OCI-LY7 (cell line): ENCODE data around the gene GLCCI1. TPM values are rescaled to one million over a fixed set of nuclear protein-coding genes. Genes with fewer than 3 reads are reported as not detected.

ENCODE experiments used
- BruUV-seq: library from RNA; stranded (reverse); fragments of 400-500 nt; replicated peaks from 2 replicates; lab custom pipeline; 2021; lab: Mats Ljungman, UMichigan
- CTCF ChIA-PET: fragments of 300-600 bp; sonication (Branson Sonifier 250); formaldehyde crosslinking; loops from one replicate; lab custom pipeline; 2022; ENCODE audit warnings: antibody characterized with exemption; ENCODE audit not compliant: unreplicated experiment; lab: Charles Lee
- POLR2A ChIA-PET: fragments of 300-600 bp; sonication (Branson Sonifier 250); formaldehyde crosslinking; loops from one replicate; lab custom pipeline; 2022; ENCODE audit warnings: antibody characterized with exemption; lab: Charles Lee
- DNase-seq: peaks from one replicate; pipeline ENCODE4 v3.0.0-alpha.2; 2015; ENCODE audit warnings: low spot score
- H2AFZ ChIP-seq: fragments of 200-600 bp; sonication (generic), shearing (Covaris generic); 2 replicates; pipeline ENCODE4 v1.6.1; 2014; ENCODE audit warnings: mild to moderate bottlenecking, antibody characterized with exemption, low read length, moderate library complexity
- H3K27ac ChIP-seq: fragments of 200-600 bp; sonication (generic); 2 replicates; pipeline ENCODE4 v1.5.1; 2014; ENCODE audit warnings: mixed run types, low read depth, mild to moderate bottlenecking, moderate library complexity, low read length, inconsistent platforms; ENCODE audit not compliant: poor library complexity, severe bottlenecking
- H3K36me3 ChIP-seq: fragments of 200-600 bp; sonication (generic); 2 replicates; pipeline ENCODE4 v1.6.1; 2014; ENCODE audit warnings: mild to moderate bottlenecking, antibody characterized with exemption, low read length, moderate library complexity, mixed read lengths; ENCODE audit not compliant: insufficient read depth
- H3K4me1 ChIP-seq: fragments of 200-600 bp; sonication (generic); 2 replicates; pipeline ENCODE4 v1.5.1; 2014; ENCODE audit warnings: mild to moderate bottlenecking, low read length; ENCODE audit not compliant: insufficient read depth, poor library complexity, severe bottlenecking
- H3K4me2 ChIP-seq: fragments of 200-600 bp; sonication (generic); 2 replicates; pipeline ENCODE4 v1.6.1; 2014; ENCODE audit warnings: mild to moderate bottlenecking, low read length
- H3K4me3 ChIP-seq: fragments of 200-600 bp; sonication (generic); 2 replicates; pipeline ENCODE4 v1.5.1; 2014; ENCODE audit warnings: mild to moderate bottlenecking, low read depth, low read length; ENCODE audit not compliant: poor library complexity, severe bottlenecking
- H3K79me2 ChIP-seq: fragments of 200-600 bp; sonication (generic); 2 replicates; pipeline ENCODE4 v1.6.1; 2016; ENCODE audit warnings: low read depth, mild to moderate bottlenecking, low read length, moderate library complexity, mixed read lengths; ENCODE audit not compliant: insufficient read depth
- H3K9me2 ChIP-seq: fragments of 200-600 bp; sonication (generic); 2 replicates; pipeline ENCODE4 v1.6.1; 2016; ENCODE audit warnings: mild to moderate bottlenecking, low read length, mixed read lengths; ENCODE audit not compliant: insufficient read depth
- H3K9me3 ChIP-seq: fragments of 200-600 bp; sonication (generic); 2 replicates; pipeline ENCODE4 v1.6.1; 2014; ENCODE audit warnings: mild to moderate bottlenecking, mixed run types, low read length, mixed read lengths
- H4K20me1 ChIP-seq: fragments of 200-600 bp; sonication (generic); 2 replicates; pipeline ENCODE4 v1.6.1; 2014; ENCODE audit warnings: mild to moderate bottlenecking, antibody characterized with exemption, low read length, moderate library complexity, mixed read lengths; ENCODE audit not compliant: insufficient read depth
- EZH2phosphoT487 ChIP-seq: fragments of 200-600 bp; sonication (generic); IDR thresholded peaks from 2 replicates; pipeline ENCODE4 v1.6.1; 2018; ENCODE audit warnings: low read depth, borderline replicate concordance, mild to moderate bottlenecking, mixed run types, antibody characterized with exemption, low read length, moderate library complexity, mixed read lengths
- intact Hi-C: fragments of 100-400 bp; cut with micrococcal nuclease; formaldehyde crosslinking; loops from one replicate; pipeline ENCODE4 v1.10.0; 2022; ENCODE audit not compliant: unreplicated experiment
- total RNA-seq, 2 experiments: library from RNA; depleted of rRNA in 1 of 2; stranded (reverse); fragments of >200 nt in 1 of 2; shearing (Covaris generic) in 1 of 2; gene quantifications; 2 replicates each; pipeline ENCODE4 v1.2.3, GENCODE V29; 2014 to 2022
- TF ChIP-seq, protein P1 (sequence below): fragments of 200-600 bp; sonication (generic); conservative IDR thresholded peaks from 2 replicates; pipeline ENCODE4 v1.5.1; 2014; ENCODE audit warnings: mild to moderate bottlenecking, antibody characterized with exemption, low read length, moderate library complexity, mixed read lengths

The GLCCI1 gene
- total RNA-seq, 2 experiments from 2014 or later = 21.3 to 85.6 TPM

DNA sequence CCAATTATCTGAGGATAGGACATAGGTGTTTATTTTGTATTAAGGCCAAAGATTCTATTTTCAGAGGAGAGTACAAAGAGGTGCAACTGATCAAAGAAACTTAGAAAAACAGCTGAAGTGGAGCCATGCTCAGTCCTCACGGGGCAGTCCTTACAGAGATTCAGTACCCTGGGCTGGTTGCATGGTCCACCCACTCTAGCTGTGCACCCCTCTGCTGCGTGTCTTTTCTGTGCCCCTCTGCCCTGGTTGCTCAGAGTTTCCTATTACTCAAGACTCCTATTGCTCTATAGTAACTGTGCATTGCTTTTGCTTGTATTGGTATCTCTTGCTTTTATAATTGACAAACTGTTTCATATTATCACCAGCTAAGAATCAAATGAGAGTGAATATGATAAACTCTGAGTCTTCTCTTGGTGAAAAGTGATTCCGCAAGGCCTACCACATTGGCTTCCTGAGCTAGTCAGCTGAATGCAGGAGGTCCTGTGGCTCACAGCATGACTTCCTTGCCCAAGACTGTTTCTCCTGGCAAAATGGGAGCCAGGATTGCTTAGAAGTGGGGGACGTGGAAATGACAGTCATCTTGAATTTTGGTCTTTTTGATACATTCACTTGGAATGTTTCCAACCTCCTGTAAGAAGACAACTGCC lies 137.0 kb downstream of the GLCCI1 start:
- ChIA-PET CTCF (no interaction called here), POLR2A (interaction anchor here (1.3 kb wide), 1 partner anchor 11 kb away, joined by 4 read pairs; no protein-coding TSS in a partner anchor)
- no peak for DNase-seq
- Histone ChIP-seq H3K27ac (no peak overlapping the region), H3K9me3 (no peaks in the 10 kb centered on the region), H3K4me2 (no peak overlapping the region), H3K4me1 (no peaks in the 10 kb centered on the region), H3K79me2 (no peaks in the 10 kb centered on the region), H3K9me2 (no peaks in the 10 kb centered on the region), H3K36me3 (no peaks in the 10 kb centered on the region), H3K4me3 (no peak overlapping the region), H2AFZ (no peak overlapping the region), H4K20me1 (no peaks in the 10 kb centered on the region)
- intact Hi-C loops = no loop called here
- BruUV-seq = no TSS peak
- TF ChIP-seq, protein P1, sequence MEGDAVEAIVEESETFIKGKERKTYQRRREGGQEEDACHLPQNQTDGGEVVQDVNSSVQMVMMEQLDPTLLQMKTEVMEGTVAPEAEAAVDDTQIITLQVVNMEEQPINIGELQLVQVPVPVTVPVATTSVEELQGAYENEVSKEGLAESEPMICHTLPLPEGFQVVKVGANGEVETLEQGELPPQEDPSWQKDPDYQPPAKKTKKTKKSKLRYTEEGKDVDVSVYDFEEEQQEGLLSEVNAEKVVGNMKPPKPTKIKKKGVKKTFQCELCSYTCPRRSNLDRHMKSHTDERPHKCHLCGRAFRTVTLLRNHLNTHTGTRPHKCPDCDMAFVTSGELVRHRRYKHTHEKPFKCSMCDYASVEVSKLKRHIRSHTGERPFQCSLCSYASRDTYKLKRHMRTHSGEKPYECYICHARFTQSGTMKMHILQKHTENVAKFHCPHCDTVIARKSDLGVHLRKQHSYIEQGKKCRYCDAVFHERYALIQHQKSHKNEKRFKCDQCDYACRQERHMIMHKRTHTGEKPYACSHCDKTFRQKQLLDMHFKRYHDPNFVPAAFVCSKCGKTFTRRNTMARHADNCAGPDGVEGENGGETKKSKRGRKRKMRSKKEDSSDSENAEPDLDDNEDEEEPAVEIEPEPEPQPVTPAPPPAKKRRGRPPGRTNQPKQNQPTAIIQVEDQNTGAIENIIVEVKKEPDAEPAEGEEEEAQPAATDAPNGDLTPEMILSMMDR = no peak
- TF ChIP-seq EZH2phosphoT487 = no peak

DNA sequence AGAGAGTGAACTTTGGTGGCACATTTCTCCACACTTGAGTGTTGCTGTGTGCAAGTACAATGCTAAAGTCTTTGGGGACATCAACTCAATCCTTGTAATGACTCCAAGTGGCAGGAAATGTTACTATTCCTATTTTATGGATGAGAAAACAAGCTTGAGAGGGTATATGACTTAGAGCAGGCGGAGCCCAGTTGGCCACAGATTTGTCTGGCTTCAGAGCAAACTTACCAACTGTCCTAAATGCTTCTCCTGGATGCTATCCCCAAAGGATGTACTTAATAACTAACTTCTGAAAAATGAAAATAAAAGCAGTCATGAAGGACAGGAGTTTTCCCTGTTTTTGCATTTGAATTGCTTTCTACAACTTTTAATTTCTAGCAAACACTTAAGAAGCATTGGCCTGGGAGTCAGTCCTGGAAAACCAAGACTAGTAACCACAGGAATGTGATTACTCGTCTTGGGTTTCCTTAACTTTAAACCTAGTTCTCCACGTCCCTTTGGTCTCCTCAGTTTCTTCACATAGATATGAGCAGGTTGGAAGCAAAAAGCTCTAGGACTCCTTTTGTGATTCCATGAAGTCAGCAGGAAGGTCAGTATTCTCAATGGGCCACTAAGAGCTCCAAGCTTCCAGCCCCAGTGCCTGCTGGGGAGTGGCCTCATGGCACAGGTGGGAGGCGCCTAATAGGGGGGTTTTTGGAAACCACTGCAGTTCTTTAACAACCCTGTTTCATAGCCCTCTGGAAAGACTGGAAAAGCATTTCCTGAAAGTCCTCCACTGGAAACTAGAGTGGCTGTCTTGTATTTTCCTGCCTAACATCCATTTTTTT lies 140.8 kb downstream of the GLCCI1 start:
- POLR2A ChIA-PET = interaction anchor here (1.2 kb wide), 1 partner anchor 12 kb away, joined by 3 read pairs; no protein-coding TSS in a partner anchor
- no TSS peak for BruUV-seq
- Histone ChIP-seq H3K4me1 (peaks cover 6% of the 10 kb centered on the region), H3K27ac (no peak overlapping the region), H3K79me2 (no peaks in the 10 kb centered on the region), H3K9me3 (peaks cover 5% of the 10 kb centered on the region; the same call in 1 of the 2 replicates), H2AFZ (no peak overlapping the region), H3K36me3 (no peaks in the 10 kb centered on the region), H3K4me3 (no peak overlapping the region), H3K9me2 (no peaks in the 10 kb centered on the region), H4K20me1 (no peaks in the 10 kb centered on the region), H3K4me2 (no peak overlapping the region)
- intact Hi-C loops = no loop called here
- TF ChIP-seq, protein P1 = no peak
- TF ChIP-seq EZH2phosphoT487 = no peak
- DNase-seq = no peak
- CTCF ChIA-PET = no interaction called here
